Cardiac fibroblast (primary cell): Measurements from ENCODE around the gene STAMBPL1.

ENCODE experiments used
- DNase-seq, 2 donors: peaks; one replicate each; pipeline versions ENCODE4 v3.0.0 to v3.0.0-alpha.2; 2010; ENCODE audit warnings: low read depth in 2 of 2
- H3K4me3 ChIP-seq, 2 donors: replicated peaks in 1 of 2; 1 replicate in 1 of 2; 2 replicates in 1 of 2; pipeline ENCODE4 v1.5.1; 2011; ENCODE audit warnings: low read depth in 2 of 2, low read length in 2 of 2, mild to moderate bottlenecking in 2 of 2, moderate library complexity in 1 of 2
- CTCF ChIP-seq: IDR thresholded peaks from one replicate; pipeline ENCODE4 v1.5.1; 2011; ENCODE audit warnings: low read depth, mild to moderate bottlenecking, low read length, inconsistent platforms

STAMBPL1 gene

GRCh38 chr10:88843171-88843570 lies 36.9 kb upstream of the STAMBPL1 start:
- TF ChIP-seq CTCF = no peak
- H3K4me3 ChIP-seq = no peak overlapping the region
- no peak for DNase-seq

GRCh38 chr10:88848499-88848898 lies 31.5 kb upstream of the STAMBPL1 start:
- TF ChIP-seq CTCF = no peak
- no peak overlapping the region for H3K4me3 ChIP-seq
- peak; percentile 61 to 81 for DNase-seq

- H3K4me3 ChIP-seq = no peak overlapping the region
- TF ChIP-seq CTCF = no peak
Measured at GRCh38 chr10:88849234-88849633, 30.8 kb upstream of the STAMBPL1 start.

GRCh38 chr10:88850712-88851111 lies 29.3 kb upstream of the STAMBPL1 start:
- no peak for TF ChIP-seq CTCF
- no peak overlapping the region for H3K4me3 ChIP-seq
- no peak for DNase-seq

More at GRCh38 chr10:88849234-88849633, 30.8 kb upstream of the STAMBPL1 start:
- DNase-seq = peak; percentile 72 to 73

GRCh38 chr10:88851706-88852105 lies 28.3 kb upstream of the STAMBPL1 start, which contains the start of gene ANKRD22:
Gene ANKRD22 (minus strand): TSS chr10:88851844. CDS start chr10:88851607, 237 bp downstream.
- no peak within 1 kb of the TSS for H3K4me3 ChIP-seq
- peak; percentile 68 to 76 for DNase-seq
- TF ChIP-seq CTCF = no peak

GRCh38 chr10:88852327-88852726 lies 27.7 kb upstream of the STAMBPL1 start:
- H3K4me3 ChIP-seq = no peak overlapping the region
- TF ChIP-seq CTCF = no peak
- DNase-seq = no peak
